Calu3 (cell line): ENCODE data around the gene PDE1A. TPM values are rescaled to one million over a fixed set of nuclear protein-coding genes. Genes with fewer than 3 reads are reported as not detected.

ENCODE experiments used
- BruUV-seq: library from RNA; stranded (reverse); fragments of 400-500 nt; replicated peaks from 2 replicates; lab custom pipeline; 2021; lab: Mats Ljungman, UMichigan
- CTCF ChIA-PET: fragments of 300-600 bp; sonication (Branson Sonifier 250); formaldehyde crosslinking; loops from one replicate; lab custom pipeline; 2022; ENCODE audit warnings: antibody characterized with exemption; lab: Charles Lee
- DNase-seq: peaks from one replicate; pipeline ENCODE4 v3.0.0; 2022
- H3K27ac Mint-ChIP-seq: one replicate; pipeline ENCODE4 v1.8.0; 2022; ENCODE audit warnings: mixed read lengths; ENCODE audit not compliant: unreplicated experiment
- H3K27me3 Mint-ChIP-seq: one replicate; pipeline ENCODE4 v1.8.0; 2022; ENCODE audit warnings: mixed read lengths; ENCODE audit not compliant: unreplicated experiment
- H3K36me3 Mint-ChIP-seq: one replicate; pipeline ENCODE4 v1.8.0; 2022; ENCODE audit warnings: mild to moderate bottlenecking, moderate library complexity, mixed read lengths; ENCODE audit not compliant: insufficient read depth, unreplicated experiment
- H3K4me1 Mint-ChIP-seq: one replicate; pipeline ENCODE4 v1.8.0; 2022; ENCODE audit warnings: mild to moderate bottlenecking, low read depth, mixed read lengths; ENCODE audit not compliant: unreplicated experiment
- H3K4me3 Mint-ChIP-seq: one replicate; pipeline ENCODE4 v1.8.0; 2022; ENCODE audit warnings: mild to moderate bottlenecking, low read depth, moderate library complexity, mixed read lengths; ENCODE audit not compliant: unreplicated experiment
- H3K9me3 Mint-ChIP-seq: one replicate; pipeline ENCODE4 v1.8.0; 2022; ENCODE audit warnings: low read depth, mixed read lengths; ENCODE audit not compliant: unreplicated experiment
- CTCF ChIP-seq: fragments of 200-600 bp; IDR thresholded peaks from one replicate; pipeline ENCODE4 v1.8.0; 2022; ENCODE audit warnings: antibody characterized with exemption; ENCODE audit not compliant: unreplicated experiment
- intact Hi-C: fragments of 100-400 bp; cut with micrococcal nuclease; formaldehyde crosslinking; loops from one replicate; pipeline ENCODE4 v1.10.0; 2022; ENCODE audit not compliant: unreplicated experiment
- total RNA-seq: library from RNA; stranded (reverse); gene quantifications from 2 replicates; pipeline ENCODE4 v1.2.3, GENCODE V29; 2022

Gene PDE1A
- total RNA-seq, 1 experiment from 2014 or later: 0.26 TPM

- no peak for TF ChIP-seq CTCF
- Mint-ChIP-seq H3K9me3 (no peaks in the 10 kb centered on the region), H3K4me3 (no peak overlapping the region), H3K27ac (no peak overlapping the region), H3K27me3 (no peaks in the 10 kb centered on the region), H3K4me1 (no peaks in the 10 kb centered on the region), H3K36me3 (no peaks in the 10 kb centered on the region)
- intact Hi-C loops: no loop called here
- BruUV-seq: no TSS peak
- CTCF ChIA-PET: no interaction called here
- DNase-seq: no peak
These were observed 10.6 kb downstream of the PDE1A start for GRCh38 chr2:182416191-182416590.

DNA sequence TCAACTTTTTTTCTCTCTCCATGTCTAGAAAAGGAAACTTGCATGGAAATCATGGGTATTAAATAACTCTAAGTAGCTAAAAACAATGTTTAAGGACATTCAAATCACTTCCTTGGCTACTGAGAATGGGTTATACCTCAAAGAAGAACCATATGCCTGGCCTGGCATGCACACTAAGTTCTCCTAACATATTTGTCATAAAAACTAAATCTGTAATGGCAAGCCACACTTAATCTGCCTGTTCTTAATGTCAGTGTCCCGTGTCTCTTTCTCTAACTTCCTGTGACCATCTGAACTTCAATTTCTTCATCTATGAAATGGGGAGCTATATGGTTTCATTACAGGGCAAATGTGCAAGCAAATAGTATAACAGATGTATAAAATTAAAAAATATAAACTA lies 11.1 kb downstream of the PDE1A start:
- Mint-ChIP-seq H3K4me3 (no peak overlapping the region), H3K4me1 (no peaks in the 10 kb centered on the region), H3K36me3 (no peaks in the 10 kb centered on the region), H3K9me3 (no peaks in the 10 kb centered on the region), H3K27me3 (no peaks in the 10 kb centered on the region), H3K27ac (no peak overlapping the region)
- CTCF ChIA-PET: no interaction called here
- TF ChIP-seq CTCF: no peak
- DNase-seq: no peak
- intact Hi-C loops: no loop called here
- BruUV-seq: no TSS peak

GRCh38 chr2:182412858-182413257 lies 14.0 kb downstream of the PDE1A start:
- no peaks in the 10 kb centered on the region for H3K4me1 Mint-ChIP-seq
- no peaks in the 10 kb centered on the region for H3K27me3 Mint-ChIP-seq
- DNase-seq: no peak
- H3K27ac Mint-ChIP-seq: no peak overlapping the region
- TF ChIP-seq CTCF: no peak
- BruUV-seq: no TSS peak
- CTCF ChIA-PET: no interaction called here
- no peaks in the 10 kb centered on the region for H3K9me3 Mint-ChIP-seq
- intact Hi-C loops: no loop called here
- no peak overlapping the region for H3K4me3 Mint-ChIP-seq
- no peaks in the 10 kb centered on the region for H3K36me3 Mint-ChIP-seq

GRCh38 chr2:182410120-182410519 lies 16.7 kb downstream of the PDE1A start:
- no peaks in the 10 kb centered on the region for H3K9me3 Mint-ChIP-seq
- DNase-seq: no peak
- no peaks in the 10 kb centered on the region for H3K27me3 Mint-ChIP-seq
- CTCF ChIA-PET: no interaction called here
- no peaks in the 10 kb centered on the region for H3K36me3 Mint-ChIP-seq
- no peak overlapping the region for H3K27ac Mint-ChIP-seq
- intact Hi-C loops: no loop called here
- no peak for TF ChIP-seq CTCF
- H3K4me3 Mint-ChIP-seq: no peak overlapping the region
- H3K4me1 Mint-ChIP-seq: no peaks in the 10 kb centered on the region
- no TSS peak for BruUV-seq
